Subcutaneous abdominal adipose tissue (tissue), 5 donors: Measurements from ENCODE around the gene PKNOX1.
"Not testable (repeated sequence)": the region's sequence is repeated elsewhere in the genome, so short reads cannot be mapped to it uniquely, and the experiment has no call there.

Source experiments
- H3K27ac ChIP-seq: one replicate; pipeline ENCODE4 v1.7.0; 2013; ENCODE audit warnings: low read depth, mild to moderate bottlenecking, inconsistent platforms, low read length, moderate library complexity
- H3K27me3 ChIP-seq, 5 donors: one replicate each; pipeline ENCODE4 v1.7.0; 2013; ENCODE audit warnings: low read length in 5 of 5, inconsistent platforms in 1 of 5; ENCODE audit not compliant: control insufficient read depth in 5 of 5, insufficient read depth in 4 of 5
- H3K36me3 ChIP-seq, 5 donors: one replicate each; pipeline ENCODE4 v1.7.0; 2013; ENCODE audit warnings: low read length in 5 of 5; ENCODE audit not compliant: control insufficient read depth in 5 of 5, insufficient read depth in 5 of 5
- H3K4me1 ChIP-seq, 5 donors: one replicate each; pipeline ENCODE4 v1.7.0; 2013; ENCODE audit warnings: low read length in 5 of 5, mild to moderate bottlenecking in 3 of 5, moderate library complexity in 1 of 5; ENCODE audit not compliant: control insufficient read depth in 5 of 5, insufficient read depth in 5 of 5
- H3K4me3 ChIP-seq, 5 donors: one replicate each; pipeline ENCODE4 v1.7.0; 2013; ENCODE audit warnings: low read length in 5 of 5, low read depth in 1 of 5
- H3K9ac ChIP-seq, 5 donors: one replicate each; pipeline ENCODE4 v1.7.0; 2013; ENCODE audit warnings: low read length in 5 of 5, mild to moderate bottlenecking in 4 of 5, moderate library complexity in 3 of 5
- H3K9me3 ChIP-seq, 5 donors: one replicate each; pipeline ENCODE4 v1.7.0; 2013; ENCODE audit warnings: low read length in 5 of 5; ENCODE audit not compliant: control insufficient read depth in 5 of 5
- donor health status: healthy.
- donor health status: healthy.
- donor health status: healthy.
- donor health status: healthy.
- donor health status: healthy.

PKNOX1 gene

GRCh38 chr21:42973991-42974831 is at the start of gene PKNOX1:
TSS of gene PKNOX1 (plus strand) at chr21:42974562. CDS start at chr21:43004382, 29,820 bp downstream.
- Histone ChIP-seq H3K4me3 (peak within 1 kb of the TSS; percentile 77 to 87 (median 86)), H3K36me3 (no peaks in the 10 kb centered on the region), H3K27ac (peak within 1 kb of the TSS; percentile 93), H3K4me1 (peaks cover 3 to 34% (median 19%) of the 10 kb centered on the region in 5 donors), H3K27me3 (no peaks in the 10 kb centered on the region), H3K9me3 (no peaks in the 10 kb centered on the region), H3K9ac (peak within 1 kb of the TSS; percentile 50 to 96 (median 95))

- peaks cover 0 to 9% (median 5%) of the 10 kb centered on the region in 5 donors for H3K4me1 ChIP-seq
- H3K27me3 ChIP-seq: no peaks in the 10 kb centered on the region
- no peak within 1 kb of the TSS for H3K4me3 ChIP-seq
- no peak within 1 kb of the TSS for H3K27ac ChIP-seq
- H3K36me3 ChIP-seq: no peaks in the 10 kb centered on the region
- no peaks in the 10 kb centered on the region for H3K9me3 ChIP-seq
- H3K9ac ChIP-seq: no peak within 1 kb of the TSS
Measured at GRCh38 chr21:42925114-42925926, 49.0 kb upstream of the PKNOX1 start, which contains the start of gene ERVH48-1. TSS of gene ERVH48-1 (minus strand) at chr21:42925630. CDS start at chr21:42919006, 6,624 bp downstream.

- H3K27ac ChIP-seq: not testable (repeated sequence)
Measured at GRCh38 chr21:42927474-42928200, 46.7 kb upstream of the PKNOX1 start.

GRCh38 chr21:42929969-42930368 is 44.4 kb upstream of the PKNOX1 start:
- Histone ChIP-seq H3K27ac (no peak overlapping the region), H3K9ac (no peak overlapping the region), H3K9me3 (no peaks in the 10 kb centered on the region), H3K4me1 (no peaks in the 10 kb centered on the region), H3K4me3 (no peak overlapping the region), H3K27me3 (no peaks in the 10 kb centered on the region), H3K36me3 (no peaks in the 10 kb centered on the region)

More at GRCh38 chr21:42927474-42928200, 46.7 kb upstream of the PKNOX1 start:
- H3K27me3 ChIP-seq, H3K9ac ChIP-seq, H3K4me3 ChIP-seq, H3K9me3 ChIP-seq, H3K36me3 ChIP-seq, H3K4me1 ChIP-seq: not testable (repeated sequence)

GRCh38 chr21:42931560-42932235 is 42.7 kb upstream of the PKNOX1 start:
- Histone ChIP-seq H3K27ac (no peak overlapping the region), H3K4me3 (no peak overlapping the region), H3K27me3 (no peaks in the 10 kb centered on the region), H3K9ac (no peak overlapping the region), H3K36me3 (no peaks in the 10 kb centered on the region), H3K9me3 (no peaks in the 10 kb centered on the region), H3K4me1 (no peaks in the 10 kb centered on the region)

GRCh38 chr21:42932378-42933136 is 41.8 kb upstream of the PKNOX1 start:
- H3K27me3 ChIP-seq, H3K9me3 ChIP-seq, H3K36me3 ChIP-seq, H3K4me3 ChIP-seq, H3K27ac ChIP-seq, H3K4me1 ChIP-seq, H3K9ac ChIP-seq: not testable (repeated sequence)

GRCh38 chr21:42933137-42933970 is 41.0 kb upstream of the PKNOX1 start:
- not testable (repeated sequence) for H3K9me3 ChIP-seq, H3K27ac ChIP-seq, H3K27me3 ChIP-seq, H3K9ac ChIP-seq, H3K4me3 ChIP-seq, H3K4me1 ChIP-seq, H3K36me3 ChIP-seq

- not testable (repeated sequence) for H3K27ac ChIP-seq
Measured at GRCh38 chr21:42933973-42934372, 40.4 kb upstream of the PKNOX1 start.

More at GRCh38 chr21:42933973-42934372, 40.4 kb upstream of the PKNOX1 start:
- not testable (repeated sequence) for H3K9ac ChIP-seq, H3K4me3 ChIP-seq, H3K27me3 ChIP-seq, H3K36me3 ChIP-seq, H3K4me1 ChIP-seq, H3K9me3 ChIP-seq
